GM19455 (cell line): ENCODE measurements around the gene REPS1.
A peak's percentile ranks its signal among the peaks of the same experiment; 100 is the strongest.
"Not testable (repeated sequence)": the region's sequence is repeated elsewhere in the genome, so short reads cannot be mapped to it uniquely, and the experiment has no call there.

Experiments
- ATAC-seq: cut with Tn5 transposase; IDR thresholded peaks from one replicate; pipeline ENCODE4 v1.9.1; 2021; ENCODE audit not compliant: unreplicated experiment

The REPS1 gene

DNA sequence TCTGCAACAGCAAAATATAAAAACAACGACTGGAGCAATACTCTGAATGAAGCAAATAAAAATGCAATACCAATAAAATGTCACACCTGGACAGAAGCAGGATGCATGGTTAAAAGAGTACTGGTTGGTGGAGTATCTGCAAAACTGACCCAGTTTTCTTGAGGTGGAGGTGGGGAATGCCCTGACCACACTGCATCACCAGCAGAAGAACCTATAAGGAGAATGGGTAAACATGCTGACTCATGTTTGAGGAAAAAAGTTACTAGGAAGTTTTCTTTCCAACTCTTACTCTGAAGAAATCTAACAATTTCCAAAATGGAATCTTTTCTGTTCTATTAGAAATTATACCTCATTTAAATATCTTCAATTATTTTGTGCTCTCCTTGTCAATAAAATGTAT, 43.6 kb downstream of the REPS1 start:
- ATAC-seq = no peak

GRCh38 chr6:138943089-138943625, 44.9 kb downstream of the REPS1 start:
- no peak for ATAC-seq

DNA sequence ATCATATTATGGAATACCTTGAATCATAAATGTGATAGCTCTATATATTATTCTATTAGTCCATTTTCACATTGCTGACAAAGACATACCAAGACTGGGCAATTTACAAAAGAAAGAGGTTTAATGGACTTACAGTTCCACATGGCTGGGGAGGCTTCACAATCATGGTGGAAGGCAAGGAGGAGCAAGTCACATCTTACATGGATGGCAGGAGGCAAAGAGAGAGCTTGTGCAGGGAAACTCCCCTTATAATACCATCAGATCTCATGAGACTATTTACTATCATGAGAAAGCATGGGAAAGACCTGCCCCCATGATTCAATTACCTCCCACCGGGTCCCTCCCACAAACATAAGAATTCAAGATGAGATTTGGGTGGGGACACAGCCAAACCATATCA, 51.2 kb downstream of the REPS1 start:
- not testable (repeated sequence) for ATAC-seq

- ATAC-seq = no peak
These were observed 56.4 kb downstream of the REPS1 start for GRCh38 chr6:138931660-138932059.

- no peak for ATAC-seq
These were observed 61.5 kb downstream of the REPS1 start for GRCh38 chr6:138926579-138926978.

- no peak for ATAC-seq
These were observed 62.2 kb downstream of the REPS1 start for GRCh38 chr6:138925806-138926205.

GRCh38 chr6:138923561-138923960, 64.5 kb downstream of the REPS1 start:
- ATAC-seq = no peak

GRCh38 chr6:138920906-138921305, 67.1 kb downstream of the REPS1 start:
- no peak for ATAC-seq

- no peak for ATAC-seq
These were observed 73.4 kb downstream of the REPS1 start for GRCh38 chr6:138914701-138915100.

DNA sequence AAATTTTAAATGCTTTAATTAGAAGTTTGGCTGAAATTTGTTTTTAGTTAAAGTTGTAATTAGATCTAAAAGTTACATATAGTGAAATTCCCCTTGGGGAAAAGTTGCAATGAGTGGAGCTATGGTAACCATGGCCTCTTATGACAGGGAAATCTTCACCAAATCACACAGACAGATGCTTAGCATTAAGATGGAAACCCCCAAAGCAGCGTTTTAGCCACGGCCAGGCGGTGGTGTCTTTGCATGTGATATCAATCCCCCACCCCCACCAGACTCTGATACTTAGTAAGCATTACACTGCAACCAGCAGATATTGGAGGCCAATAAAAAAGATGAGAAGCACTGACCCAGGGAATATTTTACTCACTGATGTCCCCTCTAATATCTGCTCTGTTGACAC, 75.7 kb downstream of the REPS1 start:
- no peak for ATAC-seq

DNA sequence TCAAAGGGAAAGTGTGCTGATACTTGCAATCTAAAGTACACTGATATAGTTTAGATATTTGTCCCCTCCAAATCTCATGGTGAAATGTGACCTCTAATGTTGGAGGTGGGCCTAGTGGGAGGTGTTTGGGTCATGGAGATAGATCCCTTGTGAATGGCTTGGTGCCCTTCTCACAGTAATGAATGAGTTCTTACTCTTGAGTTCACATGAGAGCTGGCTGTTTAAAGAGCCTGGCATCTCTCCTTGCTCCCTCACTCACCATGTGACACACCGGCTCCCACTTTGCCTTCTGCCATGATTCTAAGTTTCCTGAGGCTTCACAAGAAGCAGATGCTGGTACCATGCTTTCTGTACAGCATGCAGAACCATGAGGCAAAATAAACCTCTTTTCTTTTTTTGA, 78.1 kb downstream of the REPS1 start:
- no peak for ATAC-seq

DNA sequence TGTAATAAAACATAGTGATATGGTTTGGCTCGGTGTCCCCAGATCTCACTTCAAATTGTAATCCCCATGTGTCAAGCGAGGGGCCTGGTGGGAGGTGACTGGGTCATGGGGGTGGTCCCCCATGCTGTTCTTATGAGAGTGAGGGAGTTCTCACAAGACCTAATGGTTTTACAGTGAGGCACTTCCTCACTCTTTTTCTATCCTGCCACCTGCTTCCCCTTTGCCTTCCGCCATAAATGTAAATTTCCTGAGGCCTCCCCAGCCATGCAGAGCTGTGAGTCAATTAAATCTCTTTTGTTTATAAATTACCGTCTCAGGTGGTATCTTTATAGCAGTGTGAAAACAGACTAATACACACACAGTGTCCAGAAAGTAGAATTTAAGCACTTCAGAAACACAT, 78.5 kb downstream of the REPS1 start:
- ATAC-seq = no peak

DNA sequence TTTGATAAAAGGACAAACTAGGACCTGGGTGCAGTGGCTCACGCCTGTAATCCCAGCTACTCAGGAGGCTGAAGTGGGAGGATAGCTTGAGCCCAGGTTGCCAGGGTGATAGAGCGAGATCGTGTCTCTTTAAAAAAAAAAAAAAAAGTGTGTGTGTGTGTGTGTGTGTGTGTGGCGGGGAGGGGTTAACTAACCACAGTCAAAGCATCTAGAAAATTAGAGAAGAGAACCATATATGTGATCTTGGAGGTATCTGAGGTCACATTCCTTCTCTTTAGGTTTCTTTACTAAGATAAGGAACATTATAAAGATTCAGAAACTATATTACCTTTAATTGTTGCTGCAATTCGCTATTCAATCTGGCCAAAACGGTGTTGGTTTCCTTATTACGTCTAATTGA, 80.9 kb downstream of the REPS1 start:
- no peak for ATAC-seq

DNA sequence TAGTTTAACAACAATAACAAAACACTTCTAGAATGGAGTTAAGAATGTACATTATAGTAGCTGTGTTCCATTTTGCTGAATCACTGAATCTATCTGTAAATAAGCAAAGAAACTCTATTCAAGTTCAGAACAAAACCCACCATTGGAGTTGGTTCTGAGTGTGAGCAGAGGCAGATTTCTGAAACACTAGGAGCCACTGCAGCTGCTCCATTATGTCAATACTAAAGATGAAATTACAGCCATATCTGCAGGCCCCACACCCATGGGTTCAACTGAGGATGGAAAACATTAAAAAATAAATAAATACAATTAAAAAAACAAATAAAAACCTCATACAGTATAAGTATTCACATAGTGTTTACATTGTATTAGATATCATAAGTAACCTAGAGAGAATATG, 91.0 kb downstream of the REPS1 start:
- no peak for ATAC-seq

DNA sequence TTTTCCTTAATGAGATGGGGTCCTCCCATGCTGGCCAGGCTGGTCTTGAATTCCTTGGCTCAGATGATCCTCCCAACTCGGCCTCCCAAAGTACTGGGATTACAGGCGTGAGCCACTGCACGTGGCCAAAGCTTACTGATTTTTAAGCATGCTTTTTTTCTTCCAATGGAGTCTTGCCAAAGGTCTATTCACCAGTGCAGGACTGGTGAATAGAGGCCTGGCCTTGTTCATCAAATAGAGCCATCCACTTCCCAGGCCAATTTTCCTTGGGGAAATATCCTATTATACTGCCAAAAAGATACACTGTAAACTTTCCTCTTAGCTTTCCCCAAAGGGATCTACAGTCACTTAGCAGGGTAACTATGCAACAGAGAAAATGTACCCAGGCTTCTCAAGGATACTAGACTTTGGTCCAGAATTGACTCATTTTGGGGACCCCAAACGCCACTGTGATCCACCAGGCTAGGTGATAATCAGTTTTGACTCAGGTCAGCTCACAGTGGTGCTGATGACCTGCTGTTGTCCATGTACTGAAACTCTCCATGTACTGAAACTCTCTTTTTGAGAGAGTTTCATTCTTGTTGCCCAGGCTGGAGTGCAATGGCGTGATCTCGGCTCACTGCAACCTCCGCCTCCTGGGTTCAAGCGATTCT, 91.8 kb downstream of the REPS1 start:
- no peak for ATAC-seq

DNA sequence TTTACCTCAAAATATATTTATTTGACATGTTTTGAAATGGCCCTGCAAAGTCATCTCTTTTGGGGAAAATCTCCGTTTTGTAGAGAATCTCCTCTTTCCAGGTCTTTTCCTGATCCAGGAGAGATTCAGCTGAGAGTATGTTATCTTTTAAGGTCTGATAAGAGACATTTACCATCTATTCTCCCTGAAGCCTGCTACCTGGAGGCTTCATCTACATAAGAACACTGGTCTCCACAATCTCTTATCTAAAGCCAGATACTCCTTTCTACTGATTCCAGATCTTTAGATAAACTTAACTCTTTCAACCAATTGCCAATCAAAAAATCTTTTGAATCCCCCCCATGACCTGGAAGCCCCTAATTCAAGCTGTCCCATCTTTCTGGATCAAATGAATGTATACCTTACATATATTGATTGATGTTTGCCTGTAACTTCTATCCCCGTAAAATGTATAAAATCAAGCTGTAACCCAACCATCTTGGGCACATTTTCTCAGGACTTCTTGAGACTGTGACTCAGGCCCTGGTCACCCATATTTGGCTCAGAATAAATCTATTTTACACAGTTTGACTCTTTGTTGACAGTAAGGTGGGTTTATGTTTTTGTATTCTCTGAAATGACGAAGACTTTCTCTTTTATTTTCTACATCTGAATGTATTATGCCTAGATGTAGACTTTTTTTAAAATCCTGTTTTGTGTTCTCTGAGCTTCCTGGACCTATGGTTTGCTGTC, 96.6 kb downstream of the REPS1 start:
- ATAC-seq = no peak

DNA sequence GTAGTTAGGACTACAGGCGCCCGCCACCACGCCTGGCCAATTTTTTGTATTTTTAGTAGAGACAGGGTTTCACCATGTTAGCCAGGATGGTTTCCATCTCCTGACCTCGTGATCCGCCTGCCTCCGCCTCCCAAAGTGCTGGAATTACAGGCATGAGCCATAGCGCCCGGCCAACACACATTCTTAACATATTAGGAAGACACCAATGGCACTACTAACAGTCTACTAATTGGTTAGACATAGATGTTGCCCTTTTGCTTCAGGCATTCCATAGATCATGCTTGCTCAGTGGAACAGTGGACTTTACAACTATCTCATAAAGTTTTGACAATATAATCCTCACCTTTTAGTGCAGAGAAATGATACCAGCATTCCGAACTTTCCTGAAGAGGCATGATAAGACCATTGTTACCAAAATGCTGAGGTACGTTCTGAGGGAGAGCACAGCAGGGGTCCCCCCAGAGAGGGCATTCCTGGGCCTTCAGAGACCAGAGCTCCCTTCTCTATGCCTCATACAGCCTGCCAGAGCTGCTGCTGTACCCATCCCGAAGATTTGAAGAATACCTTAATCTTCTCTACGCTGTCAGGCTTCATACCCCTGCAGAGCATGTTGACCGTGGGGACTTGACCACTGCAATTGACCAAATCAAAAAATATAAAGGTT, 102.8 kb downstream of the REPS1 start:
- no peak for ATAC-seq

GRCh38 chr6:138882369-138883017, 105.6 kb downstream of the REPS1 start:
- ATAC-seq = peak; percentile 72

DNA sequence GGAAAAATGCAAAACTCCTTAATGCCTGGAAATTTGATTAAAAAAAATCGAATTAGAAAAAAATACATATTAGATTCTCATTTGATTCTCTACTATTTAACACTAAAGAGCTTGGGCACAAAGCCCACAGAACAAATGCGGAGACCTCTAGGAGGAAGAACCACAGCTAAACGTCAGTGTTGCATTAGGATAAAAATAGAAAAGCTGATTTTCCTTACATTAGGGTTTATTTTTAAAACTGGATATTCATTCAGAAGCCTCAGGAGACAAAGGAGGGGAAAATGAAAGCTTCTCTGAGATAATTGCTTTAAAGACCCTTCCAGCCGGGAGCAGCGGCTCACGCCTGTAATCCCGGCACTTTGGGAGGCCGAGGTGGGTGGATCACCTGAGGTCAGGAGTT, 114.9 kb downstream of the REPS1 start:
- no peak for ATAC-seq

GRCh38 chr6:138869398-138869797, 118.7 kb downstream of the REPS1 start:
- no peak for ATAC-seq

DNA sequence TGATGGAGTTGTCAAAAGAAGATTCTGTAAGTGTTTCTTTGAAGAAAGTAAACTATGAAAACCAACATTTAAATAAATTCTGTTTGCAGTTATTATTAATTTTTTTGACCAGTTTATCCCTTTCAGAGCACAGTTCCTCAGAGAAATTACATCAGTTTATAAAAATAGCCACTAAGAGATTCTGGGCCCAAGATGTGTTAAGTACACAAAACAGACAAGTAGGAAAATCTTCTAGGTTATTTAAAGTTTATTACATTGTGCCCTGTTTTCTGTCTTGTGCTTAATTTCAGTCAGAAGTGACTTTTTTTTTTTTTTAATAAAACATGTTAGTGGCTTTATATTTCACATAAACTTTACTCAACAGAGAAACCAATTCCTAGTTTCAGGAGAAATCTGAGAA, 119.9 kb downstream of the REPS1 start:
- no peak for ATAC-seq
